Measurements from ENCODE around the gene ZSCAN1.
A peak's percentile ranks its signal among the peaks of the same experiment; 100 is the strongest.
"Not testable (repeated sequence)": the region's sequence is repeated elsewhere in the genome, so short reads cannot be mapped to it uniquely, and the experiment has no call there.

Gene ZSCAN1, protein sequence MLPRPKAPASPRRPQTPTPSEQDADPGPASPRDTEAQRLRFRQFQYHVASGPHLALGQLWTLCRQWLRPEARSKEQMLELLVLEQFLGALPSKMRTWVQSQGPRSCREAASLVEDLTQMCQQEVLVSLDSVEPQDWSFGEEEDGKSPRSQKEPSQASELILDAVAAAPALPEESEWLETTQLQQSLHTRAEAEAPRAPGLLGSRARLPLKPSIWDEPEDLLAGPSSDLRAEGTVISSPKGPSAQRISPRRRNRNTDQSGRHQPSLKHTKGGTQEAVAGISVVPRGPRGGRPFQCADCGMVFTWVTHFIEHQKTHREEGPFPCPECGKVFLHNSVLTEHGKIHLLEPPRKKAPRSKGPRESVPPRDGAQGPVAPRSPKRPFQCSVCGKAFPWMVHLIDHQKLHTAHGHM

GRCh38 chr19:58033741-58034476 is at the start of gene ZSCAN1:
ZSCAN1 (plus strand) TSS chr19:58034025; CDS start chr19:58037837, 3,812 bp downstream.
- DNase-seq = peak; percentile 57

GRCh38 chr19:57992841-57993240 is 41.0 kb upstream of the ZSCAN1 start:
- DNase-seq = no peak

GRCh38 chr19:58000677-58001076 is 33.1 kb upstream of the ZSCAN1 start:
- DNase-seq = no peak

GRCh38 chr19:58001895-58002369 is 31.9 kb upstream of the ZSCAN1 start:
- DNase-seq = no peak

GRCh38 chr19:58002384-58003173 is 31.2 kb upstream of the ZSCAN1 start, which contains the start of gene ZNF606:
ZNF606 (minus strand) TSS chr19:58002820; CDS start chr19:58001319, 1,501 bp downstream.
- peak; percentile 88 for DNase-seq

DNA sequence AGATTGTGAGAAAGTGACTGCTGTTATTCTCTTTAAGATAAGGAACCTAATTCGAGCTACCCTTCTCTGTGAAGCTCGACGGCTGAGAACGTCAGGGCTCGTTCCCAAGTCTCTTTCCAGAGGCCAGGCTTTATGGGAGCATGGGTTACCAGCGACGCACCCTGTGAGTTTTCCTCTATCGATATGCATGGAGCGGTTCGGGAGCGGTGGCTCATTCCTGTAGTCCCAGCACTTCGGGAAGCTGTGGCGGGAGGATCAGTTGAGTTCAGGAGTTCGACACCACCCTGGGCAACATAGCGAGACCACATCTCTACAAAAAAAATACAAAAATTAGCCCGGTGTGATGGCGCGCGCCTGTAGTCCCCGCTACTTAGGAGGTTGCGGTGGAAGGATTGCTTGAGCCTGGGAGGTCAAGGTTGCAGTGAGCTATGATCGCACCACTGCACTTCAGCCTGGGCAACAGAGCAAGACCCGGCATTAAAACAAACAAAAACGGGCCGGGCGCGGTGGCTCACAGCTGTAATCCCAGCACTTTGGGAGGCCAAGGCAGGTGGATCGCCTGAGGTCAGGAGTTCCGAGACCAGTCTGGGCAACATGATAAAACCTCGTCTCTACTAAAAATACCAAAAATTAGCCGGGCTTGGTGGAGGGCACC is 30.5 kb upstream of the ZSCAN1 start:
- no peak for DNase-seq

DNA sequence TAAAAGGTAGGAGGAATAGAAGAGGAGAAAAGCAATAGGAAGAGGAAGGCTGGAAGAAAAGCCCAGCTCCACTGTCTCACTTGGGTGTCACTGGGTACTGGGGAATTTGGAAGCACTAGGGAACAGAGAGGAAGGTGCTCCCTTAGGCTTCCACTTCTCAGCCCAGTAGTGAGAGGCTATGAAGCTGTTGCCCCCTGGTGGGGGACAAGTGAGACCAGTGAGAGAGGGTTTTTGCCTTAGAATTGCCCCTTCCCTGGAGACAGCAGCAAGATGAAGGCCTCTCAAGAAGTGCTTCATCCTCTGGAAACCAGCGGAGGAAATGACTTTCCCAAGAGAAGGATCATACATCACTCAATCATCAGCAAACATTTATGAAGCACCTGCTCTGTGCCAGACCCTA is 26.5 kb upstream of the ZSCAN1 start:
- DNase-seq = no peak

DNA sequence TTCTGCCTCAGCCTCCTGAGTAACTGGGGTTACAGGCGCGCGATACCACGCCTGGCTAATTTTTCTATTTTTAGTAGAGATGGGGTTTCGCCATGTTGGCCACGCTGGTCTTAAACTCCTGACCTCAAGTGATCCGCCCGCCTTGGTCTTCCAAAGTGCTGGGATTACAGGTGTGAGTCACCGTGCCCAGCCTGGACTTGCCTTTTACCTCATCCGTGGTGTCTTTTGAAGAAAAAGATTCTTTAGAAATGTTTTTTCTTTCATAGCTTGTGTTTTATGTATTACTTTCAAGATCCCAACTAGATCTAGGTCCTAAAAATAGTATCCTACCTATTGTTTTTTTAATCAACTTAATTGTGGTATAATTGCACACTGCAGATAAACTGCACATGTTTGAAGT is 24.9 kb upstream of the ZSCAN1 start:
- DNase-seq = not testable (repeated sequence)

DNA sequence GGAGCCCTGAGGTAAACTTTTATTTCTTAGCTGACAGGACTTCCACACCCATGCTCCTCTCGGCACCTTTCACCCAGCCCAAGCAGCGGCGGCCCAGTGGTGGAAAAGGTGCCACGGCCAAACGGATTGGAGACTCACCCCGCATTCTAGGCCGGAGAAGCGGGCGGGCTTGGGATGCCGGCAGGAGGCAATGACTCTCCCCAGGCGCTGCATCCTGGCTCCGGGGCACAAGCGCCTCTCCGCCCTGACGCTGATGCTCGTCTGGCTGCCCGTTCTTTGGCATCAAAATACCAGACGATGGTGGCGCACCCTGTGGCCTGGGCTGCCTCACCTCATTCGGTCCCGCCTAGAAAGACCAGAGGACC is 24.5 kb upstream of the ZSCAN1 start:
- DNase-seq = no peak

DNA sequence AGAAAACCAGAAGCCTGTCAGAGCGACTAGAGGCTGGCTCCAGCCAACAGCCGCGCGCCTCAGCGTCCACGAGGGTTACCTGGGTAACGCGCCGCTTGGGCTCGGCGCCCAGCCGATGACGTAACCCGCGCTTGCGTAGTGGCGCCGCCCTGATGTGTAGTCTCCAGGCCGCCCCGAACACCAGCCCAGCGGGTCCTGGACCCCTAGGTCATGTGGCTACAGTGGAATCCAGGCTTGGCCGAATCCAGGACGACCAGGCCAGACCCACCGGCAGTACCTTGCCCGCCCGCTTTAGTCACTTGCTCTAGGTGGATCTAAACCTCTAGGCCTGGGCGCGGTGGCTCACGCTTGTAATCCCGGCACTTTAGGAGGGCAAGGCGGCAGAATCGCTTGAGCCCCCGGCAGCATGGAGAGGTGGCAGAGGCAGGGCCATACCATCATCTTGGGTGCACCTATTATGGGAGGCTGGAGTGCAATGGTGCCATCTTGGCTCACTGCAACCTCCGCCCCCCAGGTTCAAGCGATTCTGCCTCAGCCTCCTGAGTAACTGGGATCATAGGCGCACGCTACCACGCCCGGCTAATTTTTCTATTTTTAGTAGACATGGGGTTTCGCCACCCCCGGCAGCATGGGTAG is 24.0 kb upstream of the ZSCAN1 start:
- DNase-seq = peak; percentile 71

DNA sequence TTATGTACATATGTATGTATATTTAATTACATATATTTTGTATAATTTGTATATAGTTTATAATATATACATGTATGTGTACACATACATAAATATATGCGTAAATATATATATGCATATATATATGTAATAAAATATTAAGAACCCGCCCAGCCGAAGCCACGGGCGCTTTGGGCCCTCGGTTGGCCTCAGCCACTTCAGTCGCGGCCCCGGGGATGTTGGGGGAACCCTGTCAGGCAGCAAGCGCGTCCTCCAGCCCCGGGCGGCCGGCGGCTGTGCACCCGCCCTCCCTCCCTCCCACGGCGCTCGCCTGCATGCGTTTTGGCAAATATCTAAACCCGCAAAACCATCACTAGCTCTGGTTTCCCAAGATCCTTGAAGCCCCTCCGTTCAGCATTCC is 23.3 kb upstream of the ZSCAN1 start:
- DNase-seq = no peak

DNA sequence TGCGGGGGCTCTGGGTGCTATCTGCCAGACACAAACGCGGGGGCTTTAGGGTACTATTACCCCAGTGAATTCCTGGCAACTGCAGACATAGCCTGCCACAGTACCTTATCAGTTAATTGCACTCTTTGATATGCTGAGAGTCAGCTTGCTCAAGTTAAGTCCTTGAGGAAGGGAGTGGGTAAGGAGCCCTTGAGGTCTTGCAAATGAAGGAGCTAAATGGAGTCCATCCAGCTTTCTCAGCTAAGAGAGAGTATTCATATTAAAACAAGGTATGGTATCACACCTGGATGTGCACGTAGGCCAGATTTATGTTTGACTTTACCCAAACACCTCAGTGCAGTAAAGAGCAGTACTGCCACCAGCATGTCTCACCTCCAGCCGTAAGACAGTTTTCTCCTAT is 19.7 kb upstream of the ZSCAN1 start:
- DNase-seq = no peak

DNA sequence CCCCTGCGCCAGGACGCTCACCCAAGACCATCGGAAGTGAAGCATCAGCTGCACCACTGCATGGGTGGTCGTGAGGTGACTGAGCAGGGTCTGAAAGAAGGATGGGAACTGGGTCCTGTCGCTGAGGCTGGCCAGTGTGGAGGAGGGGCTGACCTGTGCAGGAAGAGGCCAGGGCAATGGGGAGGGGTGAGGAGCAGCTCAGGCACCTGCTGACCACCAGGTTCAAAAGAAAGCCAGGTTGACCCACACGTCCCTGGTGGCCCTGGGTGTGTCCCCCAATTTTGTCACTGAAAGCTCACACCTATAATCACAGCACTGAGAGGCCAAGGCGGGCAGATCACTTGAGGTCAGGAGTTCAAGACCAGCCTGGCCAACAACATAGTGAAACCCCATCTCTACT is 13.7 kb upstream of the ZSCAN1 start:
- no peak for DNase-seq

GRCh38 chr19:58021541-58022282 is 12.1 kb upstream of the ZSCAN1 start:
- peak; percentile 48 for DNase-seq

DNA sequence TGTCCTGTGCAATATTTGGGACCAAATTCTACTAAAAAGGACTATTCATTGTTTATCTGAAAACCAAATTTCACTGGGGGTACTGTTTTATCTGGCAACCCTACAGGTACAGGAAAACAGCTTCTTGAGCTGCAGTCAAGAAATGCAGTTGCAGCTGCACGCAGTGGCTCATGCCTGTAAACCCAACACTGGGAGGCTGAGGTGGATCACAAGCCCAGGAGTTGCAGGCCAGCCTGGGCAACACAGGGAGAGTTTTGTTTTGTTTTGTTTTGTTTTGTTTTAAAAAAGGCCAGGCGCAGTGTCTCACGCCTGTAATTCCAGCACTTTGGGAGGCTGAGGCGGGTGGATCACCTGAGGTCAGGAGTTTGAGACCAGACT is 11.6 kb upstream of the ZSCAN1 start:
- DNase-seq = no peak

DNA sequence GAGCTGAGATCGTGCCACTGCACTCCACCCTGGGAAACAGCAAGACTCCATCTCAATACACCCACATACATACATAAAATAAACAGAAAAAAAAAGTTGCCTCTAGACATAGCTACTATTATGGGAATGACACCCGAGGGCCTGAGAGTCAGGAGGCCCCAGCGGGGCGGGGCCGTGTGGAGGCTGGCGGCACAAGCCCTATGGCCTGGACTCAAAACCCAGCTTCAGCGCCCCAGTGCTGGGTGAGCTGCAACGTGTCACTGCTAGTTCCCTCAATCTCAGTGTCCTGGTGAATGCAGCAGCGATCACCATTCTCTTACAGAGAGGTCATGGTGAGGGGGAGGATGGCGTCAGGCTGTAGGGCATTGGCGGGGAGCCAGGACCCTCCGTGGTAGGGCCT is 9.2 kb upstream of the ZSCAN1 start:
- DNase-seq = no peak

GRCh38 chr19:58034477-58034793 is 610 bp downstream of the ZSCAN1 start:
- DNase-seq = no peak

DNA sequence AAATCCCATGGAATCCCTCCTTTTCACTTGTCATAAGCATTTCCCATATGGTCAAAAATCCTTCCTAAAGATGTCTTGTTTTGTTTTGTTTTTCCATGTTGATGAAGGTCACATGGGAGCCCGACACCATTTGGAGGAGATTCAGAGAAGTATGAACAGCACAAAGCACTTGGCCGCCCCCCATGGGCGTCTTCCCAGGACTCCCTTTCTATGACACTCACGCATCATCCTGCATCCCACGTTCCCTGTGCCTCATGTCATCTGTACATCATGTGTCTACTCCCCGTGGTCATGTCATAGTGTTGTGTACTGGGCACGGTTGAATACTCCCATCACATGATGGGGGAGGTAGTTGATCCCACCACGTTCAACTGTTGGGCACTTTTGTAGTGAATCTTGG is 2.0 kb downstream of the ZSCAN1 start:
- no peak for DNase-seq

DNA sequence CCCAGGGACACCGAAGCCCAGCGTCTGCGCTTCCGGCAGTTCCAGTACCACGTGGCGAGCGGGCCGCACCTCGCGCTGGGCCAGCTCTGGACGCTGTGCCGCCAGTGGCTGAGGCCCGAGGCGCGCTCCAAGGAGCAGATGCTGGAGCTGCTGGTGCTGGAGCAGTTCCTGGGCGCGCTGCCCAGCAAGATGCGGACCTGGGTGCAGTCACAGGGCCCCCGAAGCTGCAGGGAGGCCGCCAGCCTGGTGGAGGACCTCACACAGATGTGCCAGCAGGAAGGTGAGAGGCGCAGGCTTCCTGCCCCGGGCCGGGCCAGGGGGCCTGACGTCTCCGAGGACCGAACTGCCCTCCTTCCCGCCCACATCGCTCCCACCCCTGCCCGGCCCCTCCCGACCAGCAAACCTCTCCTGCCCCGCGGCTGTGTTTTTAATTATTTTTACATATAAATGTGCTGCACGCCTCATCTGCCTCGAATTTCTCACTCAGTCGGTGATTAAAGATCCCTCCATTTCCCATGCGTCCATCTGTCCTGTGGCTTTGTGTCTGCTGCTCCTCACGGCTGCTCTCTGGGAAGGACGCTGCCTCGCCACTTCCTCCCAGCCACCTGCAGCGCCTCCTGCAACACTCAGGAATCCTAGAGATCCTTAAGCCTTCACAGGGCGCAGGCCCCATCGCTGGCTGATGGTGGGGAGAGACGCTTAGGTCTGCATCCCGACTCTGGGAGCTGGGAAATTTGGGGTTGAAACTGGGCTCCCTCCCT is 4.3 kb downstream of the ZSCAN1 start:
- DNase-seq = no peak

GRCh38 chr19:58038688-58039204 is 4.9 kb downstream of the ZSCAN1 start:
- DNase-seq = no peak
